GM21619 (cell line): Measurements from ENCODE around the gene ZNF33B.
"Not testable (repeated sequence)": the region's sequence is repeated elsewhere in the genome, so short reads cannot be mapped to it uniquely, and the experiment has no call there.

Experiments
- ATAC-seq: cut with Tn5 transposase; IDR thresholded peaks from one replicate; pipeline ENCODE4 v1.9.1; 2021; ENCODE audit not compliant: unreplicated experiment

The ZNF33B gene

DNA sequence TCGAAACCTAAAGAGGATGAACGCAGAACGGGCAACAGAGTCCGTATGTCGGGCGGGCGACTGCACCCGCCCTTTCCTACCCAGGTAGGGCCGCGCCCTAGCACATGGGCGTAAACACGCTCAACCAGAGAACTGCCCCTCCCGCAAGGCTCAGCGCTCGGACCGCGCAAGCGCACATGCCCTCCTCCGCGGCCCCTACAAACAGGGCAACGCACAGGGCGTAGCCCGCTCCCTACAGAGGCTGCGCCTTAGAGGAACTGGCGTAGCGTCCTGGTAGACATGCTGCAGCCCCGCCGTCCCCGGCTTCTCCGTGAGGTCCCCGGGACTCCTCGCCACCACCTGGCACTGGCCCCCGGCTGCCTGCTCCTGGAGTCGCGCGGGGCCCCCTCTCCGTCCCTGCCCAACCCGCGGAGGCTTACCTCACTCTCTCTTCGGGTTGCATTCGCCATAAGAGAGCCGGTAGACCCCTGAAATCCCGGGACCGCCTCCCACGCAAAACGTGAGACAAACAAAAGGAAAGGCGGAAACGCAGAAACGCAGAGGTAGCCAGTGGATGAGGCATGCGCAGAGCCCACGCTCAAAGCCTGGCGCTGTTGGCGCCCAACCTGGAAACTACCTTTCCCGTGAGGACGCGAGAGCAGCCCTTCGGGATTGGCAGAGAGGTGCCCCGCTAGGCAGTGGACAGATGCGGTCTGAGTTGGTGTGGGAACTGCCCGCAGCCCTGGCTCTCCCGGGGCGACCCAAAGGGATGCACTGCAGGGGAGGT is at the start of gene ZNF33B:
Gene ZNF33B (minus strand): TSS at position 516 of the 766 bp plus-strand sequence. CDS start 1,642 bp downstream, outside the sequence.
- peak; percentile 92 for ATAC-seq

DNA sequence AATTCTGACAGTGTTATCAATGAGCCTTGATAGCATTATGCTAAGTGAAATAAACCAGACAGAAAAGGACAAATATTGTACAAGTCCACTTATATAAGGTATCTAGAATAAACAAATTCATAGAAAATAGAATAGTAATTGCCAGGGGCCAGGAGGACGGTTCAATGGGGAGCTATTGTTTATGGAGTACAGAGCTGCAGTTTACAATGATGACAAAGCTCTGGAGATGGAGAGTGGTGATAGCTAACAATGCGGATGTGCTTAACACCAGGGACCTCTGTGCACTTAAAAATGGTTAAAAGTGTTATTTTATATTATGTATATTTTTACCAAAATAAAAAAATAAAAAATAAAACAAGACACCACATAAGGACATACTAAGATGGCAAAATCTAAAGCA is 46.1 kb upstream of the ZNF33B start:
- ATAC-seq: no peak

DNA sequence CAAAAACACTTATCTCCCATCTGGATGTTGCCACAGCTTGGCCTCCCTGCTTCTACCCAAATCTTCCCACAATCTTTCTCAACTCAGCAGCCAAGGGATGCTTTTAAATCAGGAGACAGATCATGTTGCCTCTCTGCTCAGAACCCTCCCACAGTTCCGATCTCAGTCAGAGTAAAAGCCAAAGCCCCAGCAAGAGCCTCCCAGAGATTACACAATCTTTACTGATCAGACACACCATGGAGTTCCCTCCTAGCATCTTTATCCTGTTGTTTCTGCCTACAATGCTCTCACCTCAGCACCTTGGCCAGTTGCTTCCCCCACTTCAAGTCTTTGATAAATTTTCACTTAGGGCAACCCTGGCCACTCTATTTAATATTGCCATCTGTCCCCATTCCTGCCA is 41.9 kb upstream of the ZNF33B start:
- no peak for ATAC-seq

DNA sequence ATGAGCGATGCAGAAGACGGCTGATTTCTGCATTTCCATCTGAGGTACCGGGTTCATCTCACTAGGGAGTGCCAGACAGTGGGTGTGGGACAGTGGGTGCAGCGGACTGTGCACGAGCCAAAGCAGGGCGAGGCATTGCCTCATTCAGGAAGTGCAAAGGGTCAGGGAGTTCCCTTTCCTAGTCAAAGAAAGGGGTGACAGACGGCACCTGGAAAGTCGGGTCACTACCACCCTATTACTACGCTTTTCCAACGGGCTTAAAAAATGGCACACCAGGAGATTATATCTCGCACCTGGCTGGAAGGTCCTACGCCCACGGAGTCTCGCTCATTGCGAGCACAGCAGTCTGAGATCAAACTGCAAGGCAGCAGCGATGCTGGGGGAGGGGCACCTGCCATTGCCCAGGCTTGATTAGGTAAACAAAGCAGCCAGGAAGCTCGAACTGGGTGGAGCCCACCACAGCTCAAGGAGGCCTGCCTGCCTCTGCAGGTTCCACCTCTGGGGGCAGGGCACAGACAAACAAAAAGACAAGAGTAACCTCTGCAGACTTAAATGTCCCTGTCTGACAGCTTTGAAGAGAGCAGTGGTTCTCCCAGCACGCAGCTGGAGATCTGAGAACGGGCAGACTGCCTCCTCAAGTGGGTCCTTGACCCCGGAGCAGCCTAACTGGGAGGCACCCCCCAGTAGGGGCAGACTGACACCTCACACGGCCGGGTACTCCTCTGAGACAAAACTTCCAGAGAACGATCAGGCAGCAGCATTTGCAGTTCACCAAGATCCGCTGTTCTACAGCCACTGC is 27.0 kb upstream of the ZNF33B start:
- ATAC-seq: not testable (repeated sequence)

DNA sequence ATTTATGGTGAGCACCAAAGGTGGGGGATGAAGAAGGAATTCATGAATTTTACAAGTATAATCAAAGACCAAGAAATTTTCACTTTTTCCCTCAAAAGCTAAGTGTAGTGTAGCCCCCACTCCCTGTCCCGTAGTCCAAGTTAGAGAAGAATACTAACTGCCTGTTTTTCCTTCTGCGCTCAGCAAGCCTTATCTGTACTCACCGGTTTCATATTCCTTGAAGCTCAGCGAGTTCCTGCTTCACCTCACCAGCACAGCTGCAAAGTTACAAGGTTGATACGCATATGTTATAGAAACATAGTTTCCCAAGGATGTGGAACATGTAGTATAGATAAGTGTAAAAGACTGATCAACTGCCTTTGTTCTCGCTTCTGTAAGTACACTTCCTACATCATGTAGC is 16.0 kb upstream of the ZNF33B start:
- ATAC-seq: no peak

DNA sequence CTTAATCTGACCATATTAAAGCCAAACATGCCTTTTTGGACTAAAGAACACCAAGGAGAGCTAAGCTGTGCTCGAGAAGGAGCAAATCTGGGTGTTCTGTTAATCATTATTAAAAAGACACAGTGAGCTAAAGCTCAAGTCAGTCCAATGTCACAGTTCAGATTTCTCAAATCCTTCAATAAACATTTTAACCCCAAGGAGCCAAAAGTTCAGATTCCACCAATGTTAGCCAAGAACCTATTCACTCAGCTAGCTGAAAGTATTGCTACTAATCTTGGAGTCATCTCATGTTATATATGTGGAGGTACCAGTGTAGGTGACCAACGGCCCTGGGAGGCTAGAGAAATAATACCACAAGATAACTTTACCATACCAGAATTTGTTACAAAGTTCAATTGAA is 14.5 kb upstream of the ZNF33B start:
- no peak for ATAC-seq

DNA sequence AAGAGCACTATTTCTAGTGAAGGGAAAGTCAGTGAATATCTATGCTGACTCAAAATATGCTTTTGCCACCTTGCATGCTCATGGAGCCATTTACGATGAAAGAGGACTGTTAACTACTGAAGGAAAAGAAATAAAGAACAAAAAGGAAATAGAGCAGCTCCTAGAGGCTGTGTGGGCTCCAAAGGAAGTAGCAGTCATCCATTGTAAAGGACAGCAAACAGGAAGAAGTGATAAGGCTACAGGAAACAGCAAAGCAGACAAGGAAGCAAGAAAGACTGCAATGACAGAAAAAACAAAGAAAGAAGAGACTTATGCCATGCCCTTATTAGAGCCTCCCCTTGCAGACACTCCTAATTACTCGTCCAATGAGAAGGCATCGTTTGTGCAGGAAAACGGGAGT is 12.0 kb upstream of the ZNF33B start:
- ATAC-seq: no peak

DNA sequence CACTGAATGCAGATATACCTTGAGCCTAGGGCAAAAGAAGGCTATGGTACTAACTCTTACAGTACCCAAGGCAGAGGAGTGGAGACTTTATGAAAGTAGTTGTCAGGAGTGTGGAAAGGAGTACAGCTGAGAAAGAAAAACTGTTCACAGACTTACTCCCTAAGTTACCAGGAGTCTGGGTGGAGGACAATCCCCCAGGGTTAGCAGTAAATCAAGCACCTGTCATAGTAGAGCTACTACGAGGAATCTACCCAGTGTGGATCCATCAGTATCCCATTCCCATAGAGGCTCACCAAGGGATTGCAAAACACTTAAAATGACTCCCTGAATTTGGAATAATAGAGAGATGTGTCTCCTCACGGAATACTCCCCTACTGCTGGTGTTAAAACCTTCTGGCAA is 10.1 kb upstream of the ZNF33B start:
- no peak for ATAC-seq

DNA sequence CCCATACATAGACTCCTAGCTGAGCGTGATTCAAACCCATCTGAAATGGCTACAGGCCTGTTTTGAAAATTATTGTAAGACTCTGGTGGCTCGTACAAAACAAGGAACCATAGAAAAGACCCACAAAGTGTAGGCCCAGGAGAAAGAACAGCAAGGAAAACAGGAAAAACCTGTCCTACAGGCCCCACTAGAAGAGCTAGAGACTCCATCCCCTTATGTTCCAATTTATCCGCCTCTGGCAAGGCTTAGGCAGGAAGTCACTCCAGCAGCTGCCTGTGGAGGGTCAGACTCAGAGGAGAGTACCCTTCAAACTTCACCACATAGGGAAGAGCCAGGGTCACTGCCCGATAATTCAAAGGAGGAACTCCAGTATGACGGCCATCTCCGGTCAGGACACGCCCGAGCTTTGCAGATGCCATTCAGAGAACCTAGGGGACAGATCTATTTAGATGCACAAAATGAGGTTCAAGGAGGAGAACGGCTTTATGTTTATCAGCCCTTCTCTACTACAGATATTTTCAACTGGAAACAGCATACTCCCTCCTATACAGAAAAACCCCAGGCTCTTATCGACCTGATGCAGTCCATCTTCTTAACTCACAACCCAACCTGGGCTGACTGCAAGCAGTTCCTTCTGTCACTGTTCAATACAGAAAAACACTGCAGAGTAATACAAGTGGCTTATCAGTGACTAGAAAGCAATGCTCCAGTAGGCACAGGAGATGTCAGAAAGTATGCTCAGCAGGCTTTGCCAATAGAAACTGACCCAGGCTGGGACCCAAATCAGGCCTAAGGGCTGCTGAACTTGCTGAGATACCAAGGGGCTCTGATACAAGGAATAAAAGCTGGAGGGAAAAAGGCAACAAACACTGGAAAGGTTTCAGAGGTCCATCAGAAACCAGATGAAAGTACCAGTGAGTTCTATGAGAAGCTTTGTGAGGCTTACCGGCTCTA is 8.6 kb upstream of the ZNF33B start:
- ATAC-seq: no peak

DNA sequence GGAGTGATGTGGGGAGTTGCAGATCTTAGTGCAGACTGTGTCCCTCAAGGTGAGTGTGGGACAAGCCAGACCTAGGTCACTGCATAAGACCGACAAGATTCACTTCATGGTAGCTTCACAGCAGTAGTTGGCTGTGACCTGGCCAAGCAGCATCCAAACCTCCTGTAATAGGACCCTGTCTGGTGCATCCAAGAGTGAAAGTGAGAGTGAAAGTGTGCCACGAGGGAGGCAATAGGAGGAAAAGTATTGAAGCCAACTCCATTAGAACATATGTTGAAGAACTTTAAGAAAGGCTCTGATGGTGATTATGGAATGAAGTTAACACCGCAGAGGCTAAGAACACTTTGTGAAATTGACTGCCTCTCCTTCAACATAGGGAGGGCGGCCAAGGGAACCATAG is 7.8 kb upstream of the ZNF33B start:
- no peak for ATAC-seq

DNA sequence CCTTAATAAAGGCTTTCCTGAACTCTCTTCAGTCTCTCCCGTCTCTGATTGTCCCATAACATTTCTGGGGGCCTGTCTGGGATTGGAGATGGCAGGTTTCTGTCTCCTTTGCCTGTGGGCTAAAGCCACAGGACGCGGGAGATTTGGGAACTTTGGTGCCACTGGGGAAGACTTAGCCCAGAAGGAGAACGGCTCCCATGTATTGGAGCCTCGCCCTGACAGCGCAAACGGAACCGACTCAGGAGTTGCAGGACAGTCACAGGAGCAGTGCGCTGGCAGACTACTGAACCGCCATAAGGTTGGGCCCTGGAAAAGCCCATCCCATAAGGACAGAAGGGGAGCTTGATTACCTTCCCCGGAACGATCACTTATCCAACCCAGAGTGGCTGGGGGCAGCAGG is 7.1 kb upstream of the ZNF33B start:
- ATAC-seq: no peak

DNA sequence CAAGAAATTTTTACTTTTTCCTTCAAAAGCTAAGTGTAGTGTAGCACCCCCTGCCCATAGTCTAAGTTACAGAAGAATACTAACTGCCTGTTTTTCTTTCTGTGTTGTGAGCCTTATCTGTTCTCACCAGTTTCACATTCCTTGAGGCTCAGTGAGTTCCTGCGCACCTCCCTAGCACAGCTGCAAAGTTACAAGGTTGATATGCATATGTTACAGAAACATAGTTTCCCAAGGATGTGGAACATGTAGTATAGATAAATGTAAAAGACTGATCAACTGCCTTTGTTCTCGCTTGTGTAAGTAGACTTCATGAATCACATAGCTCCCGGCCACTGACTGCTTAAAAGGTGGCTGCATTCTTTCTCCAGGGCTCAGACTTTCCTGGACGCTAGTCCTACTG is 6.7 kb upstream of the ZNF33B start:
- no peak for ATAC-seq

DNA sequence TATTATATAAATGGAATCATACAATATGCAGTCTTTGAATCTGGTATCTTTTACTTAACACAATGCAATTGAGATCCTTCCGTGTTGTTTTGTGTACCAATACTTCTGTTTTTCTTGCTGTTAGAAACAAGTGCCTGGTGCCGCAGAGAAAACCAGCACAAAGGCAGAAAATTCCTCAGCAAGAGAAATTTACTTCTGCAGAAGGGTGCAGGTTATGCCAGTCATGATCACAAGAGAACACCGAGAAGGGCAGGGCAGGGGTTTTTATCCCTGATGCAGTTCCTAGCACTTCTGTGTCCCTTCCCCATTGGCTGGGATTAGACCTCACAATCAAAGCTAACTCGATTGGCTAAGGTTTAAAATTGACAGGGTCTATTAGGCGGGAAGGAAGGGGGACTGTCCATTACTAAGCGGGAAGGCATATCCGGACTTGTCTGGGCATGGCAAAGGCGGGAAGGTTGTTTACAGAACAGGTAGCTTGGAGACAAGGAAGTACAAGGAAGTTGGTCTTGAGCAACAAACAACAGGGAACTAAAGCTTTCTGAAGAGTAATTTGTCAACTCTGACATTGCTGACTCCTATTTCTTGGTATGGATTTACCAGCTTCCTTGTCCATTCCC is 2.4 kb upstream of the ZNF33B start:
- ATAC-seq: no peak

DNA sequence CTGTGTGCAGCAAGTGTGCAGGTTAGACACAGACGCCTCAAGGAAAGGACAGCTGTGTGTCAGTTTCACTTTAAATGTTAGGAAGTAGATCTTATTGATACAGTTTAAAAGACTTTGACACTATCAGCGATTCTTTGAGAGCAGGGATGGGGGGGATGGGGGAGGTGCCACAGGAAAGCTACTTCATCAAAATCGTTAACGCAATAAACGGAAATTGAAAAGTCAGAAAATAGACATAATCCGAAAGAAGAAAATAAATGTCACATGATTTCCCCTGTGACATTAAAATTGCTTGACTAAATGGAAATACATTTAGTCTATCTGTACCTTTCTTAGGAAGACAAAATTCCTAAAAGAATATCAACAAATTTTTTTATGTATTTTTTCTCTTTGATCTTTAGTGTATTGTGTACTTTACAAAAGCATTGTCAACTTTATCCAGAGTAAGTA is 476 bp upstream of the ZNF33B start:
- no peak for ATAC-seq

DNA sequence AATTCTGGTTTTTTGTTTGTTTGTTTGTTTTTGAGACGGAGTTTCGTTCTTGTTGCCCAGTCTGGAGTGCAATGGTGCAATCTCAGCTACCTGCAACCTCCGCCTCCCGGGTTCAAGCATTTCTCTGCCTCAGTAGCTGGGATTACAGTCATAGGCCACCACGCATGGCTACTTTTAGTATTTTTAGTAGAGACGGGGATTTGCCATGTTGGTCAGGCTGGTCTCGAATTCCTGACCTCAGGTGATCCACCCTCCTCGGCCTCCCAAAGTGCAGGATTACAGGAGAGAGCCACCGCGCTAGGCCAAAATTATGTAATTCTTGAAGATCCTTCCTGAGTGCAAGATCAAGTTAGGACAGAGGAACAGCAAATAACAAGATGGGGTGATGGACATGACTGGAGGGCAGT is 719 bp downstream of the ZNF33B start:
- ATAC-seq: no peak

DNA sequence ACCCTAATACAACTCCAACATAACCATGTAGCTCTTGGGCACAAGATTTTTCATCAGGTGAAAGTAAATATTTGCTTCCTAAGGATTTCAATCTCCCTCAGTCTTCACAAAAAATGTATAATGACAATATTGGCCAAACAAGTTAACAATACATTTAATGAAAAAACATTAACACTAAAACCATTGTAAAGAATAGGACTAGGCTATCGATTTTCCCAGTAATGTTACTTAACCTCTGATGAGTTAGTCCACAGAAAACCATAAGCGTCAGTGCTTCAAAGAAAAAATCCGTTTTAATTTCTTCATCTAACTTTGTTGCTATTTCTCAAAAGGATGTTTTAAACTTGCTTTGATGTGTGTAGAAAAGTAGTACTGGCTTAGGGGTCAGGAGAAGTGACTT is 1.2 kb downstream of the ZNF33B start:
- ATAC-seq: no peak

DNA sequence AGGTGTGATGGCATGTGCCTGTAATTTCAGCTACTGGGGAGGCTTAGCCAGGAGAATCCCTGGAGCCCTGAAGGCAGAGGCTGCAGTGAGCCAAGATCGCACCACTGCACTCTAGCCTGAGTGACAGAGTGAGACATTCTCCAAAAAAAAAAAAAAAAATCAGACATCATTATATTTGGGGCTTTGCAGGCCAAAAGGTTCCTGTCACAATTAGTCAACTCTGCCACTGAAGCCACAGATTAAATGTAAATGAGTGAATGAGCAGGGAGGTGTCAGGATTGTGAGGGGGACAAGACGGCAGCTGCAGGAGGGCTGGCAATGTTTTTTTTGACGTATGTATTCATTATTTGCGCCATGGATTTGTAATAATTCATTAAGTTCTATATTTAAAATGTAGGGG is 3.3 kb downstream of the ZNF33B start:
- ATAC-seq: no peak

DNA sequence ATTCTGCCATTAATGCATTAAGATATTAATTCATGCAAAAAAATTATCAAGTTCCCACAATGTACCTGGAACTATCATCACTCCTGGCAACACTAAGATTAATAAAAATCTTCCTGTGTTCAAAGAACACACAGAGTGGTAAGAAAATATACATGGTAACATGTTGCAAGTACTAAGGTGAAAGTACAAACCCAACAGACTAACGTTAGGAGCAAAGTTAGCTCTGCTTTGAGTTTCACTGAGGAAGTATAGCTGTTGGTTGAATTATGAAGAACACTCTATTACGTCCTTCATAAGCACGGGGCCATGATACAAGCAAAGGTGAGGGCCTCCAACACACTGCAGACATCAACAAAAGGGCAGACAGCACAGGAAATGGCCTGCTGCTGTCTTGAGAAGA is 5.8 kb downstream of the ZNF33B start:
- ATAC-seq: no peak

DNA sequence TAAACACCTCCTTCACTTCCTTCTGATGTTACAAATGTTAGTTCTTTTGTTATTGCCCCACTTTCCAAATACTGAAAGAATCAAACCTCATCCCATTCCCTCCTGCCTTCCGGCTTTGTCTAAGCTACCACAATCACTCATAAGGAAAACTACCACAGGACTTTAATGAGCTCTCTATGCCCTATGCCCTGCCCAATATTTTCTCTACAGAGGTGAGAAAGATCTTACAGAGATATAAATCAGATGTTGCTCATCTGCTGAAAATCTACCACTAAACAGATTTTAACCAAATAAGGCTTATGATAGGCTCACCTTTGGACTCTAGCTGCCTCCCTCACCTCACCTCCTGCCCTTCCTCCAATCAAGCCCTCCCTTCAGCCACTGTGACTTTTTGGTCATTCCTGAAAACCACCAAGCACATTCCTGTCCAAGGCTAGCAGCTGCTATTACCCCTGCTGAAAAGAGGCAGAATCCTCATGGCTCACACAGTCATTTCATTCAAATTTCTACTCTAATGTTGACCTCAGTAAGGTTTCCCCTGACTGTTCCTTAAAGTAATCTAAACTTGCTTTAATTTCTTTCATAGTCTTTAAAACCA is 7.7 kb downstream of the ZNF33B start:
- ATAC-seq: no peak

DNA sequence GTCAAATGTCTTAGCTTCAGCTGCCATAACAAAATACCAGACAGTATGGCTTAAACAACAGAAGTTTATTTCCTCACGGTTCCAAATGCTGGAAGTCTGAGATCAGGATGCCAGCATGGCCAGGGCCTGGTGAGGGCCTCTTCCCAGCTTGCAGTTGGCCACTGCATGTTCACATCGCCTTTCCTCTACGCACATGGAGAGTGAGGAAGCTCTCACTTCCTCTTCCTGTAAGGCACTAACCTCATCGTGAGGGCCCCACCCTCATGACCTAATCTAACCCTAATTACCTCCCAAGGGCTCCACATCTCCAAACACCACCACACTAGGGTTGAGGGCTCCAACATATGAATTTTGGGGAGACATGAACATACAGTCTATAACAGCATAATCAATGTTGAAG is 14.4 kb downstream of the ZNF33B start:
- no peak for ATAC-seq
